ENCODE results near the gene OPCML.

The OPCML gene

DNA sequence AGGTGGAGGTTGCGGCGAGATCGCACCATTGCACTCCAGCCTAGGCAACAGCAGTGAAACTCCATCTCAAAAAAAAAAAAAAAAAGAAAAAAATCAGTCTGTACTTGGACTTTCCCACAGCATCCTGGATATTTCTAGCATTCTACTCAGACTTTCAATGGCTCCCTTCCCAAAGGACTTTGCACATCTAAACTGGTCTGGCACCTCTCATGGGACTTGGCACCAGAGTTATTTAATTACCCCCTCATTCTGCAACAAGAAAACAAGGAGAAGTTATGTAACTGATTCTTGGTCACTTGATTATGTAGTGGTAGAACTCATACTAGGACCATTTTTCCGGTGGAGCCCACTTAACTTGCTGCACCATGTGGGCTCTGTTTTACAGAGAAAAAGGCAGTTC is 519.5 kb downstream of the OPCML start:
- DNase-seq = no peak

GRCh38 chr11:133011604-133012003 is 520.7 kb downstream of the OPCML start:
- no peak for DNase-seq

DNA sequence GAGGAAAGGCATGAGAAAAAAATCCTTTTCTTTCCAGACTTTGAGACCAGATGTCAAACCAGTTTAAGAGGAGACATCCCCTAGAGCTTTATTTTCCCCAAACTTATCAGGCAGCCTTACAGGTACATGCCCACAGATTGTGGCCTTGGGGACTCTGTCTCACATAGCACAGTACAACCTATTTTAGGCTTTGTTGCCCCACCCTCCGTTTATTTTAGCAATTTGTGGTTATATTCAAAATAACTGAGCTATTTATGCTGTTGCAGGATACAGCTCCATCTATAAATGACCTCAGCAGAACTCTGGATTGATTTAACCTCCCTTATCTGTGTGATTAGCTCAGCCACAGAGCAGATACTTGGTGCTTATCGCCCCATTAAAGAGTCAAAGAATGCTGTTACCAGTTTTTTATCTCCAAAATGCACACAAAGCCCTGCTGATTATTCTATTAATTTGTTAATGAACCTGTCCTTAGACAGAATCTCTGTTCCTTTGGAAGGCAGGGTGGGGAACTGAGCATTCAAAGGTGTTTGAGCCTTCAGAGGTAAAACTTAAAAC is 525.2 kb downstream of the OPCML start:
- no peak for DNase-seq

DNA sequence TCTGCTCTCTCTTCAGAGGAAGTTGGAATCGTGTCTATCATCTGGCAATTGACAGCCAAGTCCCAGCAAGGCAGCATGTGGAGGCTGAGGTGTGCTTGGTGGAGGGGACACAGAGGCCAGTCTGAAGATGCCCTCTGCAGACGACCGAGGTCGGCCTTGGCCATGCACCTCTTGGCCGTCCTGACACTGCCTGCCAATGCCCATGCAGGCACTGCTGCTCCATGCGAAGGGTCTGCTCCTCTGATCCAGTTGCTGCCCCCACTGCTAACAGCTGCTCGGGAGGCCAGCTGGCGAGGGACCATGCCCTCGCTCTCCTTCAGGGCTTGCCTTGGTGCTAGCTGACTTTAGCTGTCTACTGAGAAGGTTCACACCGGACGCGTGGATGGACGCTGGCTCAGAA is 527.9 kb downstream of the OPCML start:
- DNase-seq = no peak

GRCh38 chr11:132999516-132999915 is 532.8 kb downstream of the OPCML start:
- no peak for DNase-seq

DNA sequence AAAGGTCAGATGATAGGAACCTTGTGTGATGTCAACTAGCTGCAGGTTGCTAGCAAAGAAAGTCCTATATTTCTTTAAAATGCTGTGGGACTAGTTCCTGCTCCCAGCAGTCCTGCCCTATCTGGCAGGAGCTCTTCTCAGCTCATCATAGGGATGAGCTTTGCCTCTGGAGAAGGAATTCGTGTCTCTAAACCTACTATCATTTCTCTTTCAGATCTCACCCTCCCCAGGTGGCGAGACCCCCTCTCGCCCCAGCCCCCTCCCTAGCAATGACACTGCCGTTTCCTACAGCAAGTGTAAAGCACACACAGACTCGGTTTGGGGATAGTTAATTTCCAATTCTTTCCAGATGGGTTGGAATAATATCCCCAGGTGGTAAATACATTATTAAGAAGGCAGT is 533.3 kb downstream of the OPCML start:
- no peak for DNase-seq

DNA sequence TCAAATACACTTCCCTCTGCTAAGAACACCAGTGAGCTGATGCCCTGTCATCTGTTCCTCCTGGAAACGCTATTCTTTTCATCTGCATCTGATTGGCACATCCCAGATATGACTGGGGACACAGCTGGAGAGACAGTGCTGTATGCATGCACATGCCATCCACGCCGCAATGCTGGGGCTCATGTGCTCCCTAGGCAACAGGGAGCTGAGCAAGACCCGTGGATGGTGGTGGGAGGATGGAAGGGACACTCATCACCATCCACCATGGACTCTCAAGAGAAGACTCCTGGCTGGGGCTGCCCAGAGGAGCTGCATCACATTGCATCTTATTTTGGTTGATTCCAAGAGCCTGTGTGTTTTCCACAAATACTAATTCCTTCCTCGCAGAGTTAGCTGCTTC is 534.9 kb downstream of the OPCML start:
- DNase-seq = no peak

GRCh38 chr11:132994966-132995365 is 537.3 kb downstream of the OPCML start:
- no peak for DNase-seq

DNA sequence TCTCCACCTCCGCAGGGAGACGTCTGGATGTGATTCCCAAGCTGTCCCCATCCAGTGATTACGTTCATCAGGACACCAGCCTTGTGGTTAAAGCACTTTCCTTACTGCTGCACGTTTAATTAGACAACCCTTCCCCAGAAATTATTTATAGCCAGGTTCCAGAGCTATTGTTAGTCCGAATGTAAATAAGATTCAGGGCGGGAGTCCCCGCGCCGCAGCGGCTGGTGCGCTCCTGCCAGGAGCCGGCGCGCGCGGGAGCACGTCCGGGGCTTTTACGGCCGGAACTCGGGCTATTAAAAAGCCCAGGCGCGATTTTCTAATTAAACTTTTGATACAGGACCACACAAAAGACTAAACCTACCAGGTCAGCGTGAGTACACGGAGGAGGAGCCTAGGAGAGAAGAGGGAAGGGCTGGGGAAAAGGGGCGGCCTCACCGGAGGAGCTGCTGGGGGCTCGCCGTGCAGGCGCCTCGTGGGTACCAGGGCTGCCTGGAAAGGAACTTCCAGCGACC is 538.3 kb downstream of the OPCML start:
- no peak for DNase-seq

DNA sequence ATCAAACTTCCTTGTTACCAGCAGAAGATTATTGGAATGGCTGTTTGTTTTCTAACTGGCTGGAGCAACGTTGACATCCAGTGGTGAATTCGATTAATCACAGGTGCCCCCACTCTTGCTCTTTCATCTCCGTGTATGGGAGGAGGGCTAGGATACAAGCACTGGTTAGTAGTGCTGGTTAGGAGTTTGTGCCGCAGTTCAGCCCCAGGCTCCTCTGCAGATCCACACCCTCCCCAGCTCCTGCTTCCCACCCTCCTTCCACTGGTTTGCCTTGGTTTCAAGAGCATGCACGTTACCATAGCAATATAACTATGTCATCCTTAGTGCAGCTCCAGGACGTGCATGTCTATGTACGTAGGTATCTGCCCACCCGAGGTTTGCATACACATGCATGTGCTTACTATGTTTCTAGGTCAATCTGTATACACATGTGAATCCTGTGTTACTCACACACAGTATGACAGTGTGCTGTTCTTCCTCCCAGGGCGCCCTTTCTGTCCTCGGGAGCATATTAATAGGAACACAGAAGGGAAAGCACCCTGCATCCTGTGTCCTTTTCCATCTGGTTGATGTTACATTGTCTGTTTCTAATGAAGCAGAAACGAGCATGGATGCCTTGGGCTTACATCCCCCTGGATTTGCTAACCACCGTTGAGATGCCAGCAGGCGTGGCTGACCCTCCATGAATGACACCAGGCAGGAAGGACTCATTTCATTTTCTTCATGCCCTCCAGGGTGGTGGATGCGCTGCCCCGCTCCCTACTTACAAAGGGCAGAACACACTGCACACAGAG is 539.3 kb downstream of the OPCML start:
- DNase-seq = no peak

DNA sequence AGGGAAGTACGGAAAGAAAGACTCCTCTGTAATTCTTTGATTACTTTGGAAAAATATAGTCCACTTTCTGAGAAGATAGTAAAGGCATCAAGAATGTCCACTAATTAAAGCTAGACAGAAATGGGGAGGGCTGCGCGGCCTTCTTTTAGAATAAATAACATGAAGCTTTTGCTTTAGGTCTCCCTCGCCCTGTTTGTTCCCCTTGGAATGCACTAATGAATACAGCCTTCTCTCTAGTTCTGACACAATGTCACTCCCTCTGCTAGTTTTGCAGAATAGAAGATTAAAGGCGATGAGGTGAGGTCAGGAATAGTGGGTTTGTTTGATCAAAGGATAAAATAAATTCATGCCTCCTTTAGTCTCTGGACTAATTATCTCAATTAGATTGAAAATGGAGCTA is 543.9 kb downstream of the OPCML start:
- DNase-seq = no peak

GRCh38 chr11:132987936-132988335 is 544.4 kb downstream of the OPCML start:
- no peak for DNase-seq

DNA sequence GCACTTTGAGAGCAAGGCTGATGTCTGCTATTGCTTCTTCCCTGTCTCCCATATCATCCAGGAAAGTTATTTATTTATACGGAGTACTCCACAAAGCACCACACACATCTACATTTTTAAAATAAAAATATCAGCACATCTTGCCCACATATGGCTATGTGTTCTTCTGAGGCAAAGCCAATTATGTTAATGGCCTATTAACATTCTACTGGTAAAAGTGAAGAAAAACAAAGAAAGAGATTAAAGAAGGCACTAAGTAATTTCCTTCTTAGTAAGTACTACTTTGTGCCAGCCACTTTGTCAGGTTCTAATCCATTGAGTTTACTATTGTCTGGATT is 548.7 kb downstream of the OPCML start:
- DNase-seq = no peak

DNA sequence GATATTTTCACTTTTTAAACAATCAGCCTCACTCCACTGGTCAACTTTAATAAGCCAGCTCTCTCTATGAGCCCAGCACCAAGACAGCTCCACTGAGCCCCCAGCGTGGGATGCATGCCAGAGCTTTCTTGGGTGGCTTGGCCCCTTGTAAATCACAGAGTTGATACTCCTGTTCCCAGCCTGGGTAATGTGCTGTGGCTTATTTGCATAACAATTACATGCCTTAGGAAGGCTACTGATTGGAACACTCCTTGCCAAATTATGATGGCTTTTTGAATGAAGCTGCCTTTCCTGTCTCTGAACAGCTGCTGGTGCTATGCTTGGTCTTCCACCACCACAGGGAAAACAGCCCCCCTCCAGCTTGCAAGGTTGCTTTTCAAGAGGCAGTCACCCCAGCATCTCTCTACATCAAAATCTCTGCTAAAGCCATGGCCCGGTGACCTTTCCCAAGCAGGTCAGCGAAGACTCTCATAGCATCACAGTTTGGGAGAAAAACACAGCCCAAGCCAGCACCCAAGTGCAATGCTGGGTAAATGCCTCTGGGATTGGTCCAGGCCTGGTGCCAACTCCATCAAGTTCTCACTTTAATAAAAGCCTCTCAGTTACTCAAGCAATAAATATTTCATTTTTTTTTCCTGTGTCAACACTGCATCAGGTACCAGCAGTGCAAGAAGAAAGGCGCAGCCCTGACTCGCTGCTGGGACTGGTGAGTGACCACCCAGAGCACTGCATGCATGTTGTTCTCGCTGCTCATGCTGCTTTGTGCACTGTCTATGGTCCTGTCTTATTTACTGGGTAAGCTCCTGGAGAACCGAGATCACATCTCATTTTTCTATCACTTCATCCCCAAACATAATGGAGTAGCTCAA is 549.3 kb downstream of the OPCML start:
- DNase-seq = no peak

- no peak for DNase-seq
Measured at GRCh38 chr11:132981131-132981956, 551.0 kb downstream of the OPCML start.

DNA sequence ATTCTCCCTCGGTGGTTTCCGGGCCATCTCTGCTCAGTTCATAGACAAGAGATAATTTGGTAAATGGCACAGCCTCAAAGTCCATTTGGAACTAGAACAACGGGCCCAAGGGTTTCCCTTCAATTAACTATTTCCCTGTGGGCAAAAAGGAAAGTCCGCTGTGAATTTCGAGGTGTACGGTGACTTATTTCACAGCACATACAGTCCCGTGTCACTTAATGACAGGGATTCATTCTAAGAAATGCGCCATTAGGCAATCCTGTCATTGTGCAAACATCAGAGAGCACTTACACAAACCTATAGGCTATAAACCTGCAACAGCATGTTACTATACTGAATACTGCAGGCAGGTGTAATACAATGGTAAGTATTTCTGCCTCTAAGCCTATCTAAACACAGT is 551.6 kb downstream of the OPCML start:
- no peak for DNase-seq

DNA sequence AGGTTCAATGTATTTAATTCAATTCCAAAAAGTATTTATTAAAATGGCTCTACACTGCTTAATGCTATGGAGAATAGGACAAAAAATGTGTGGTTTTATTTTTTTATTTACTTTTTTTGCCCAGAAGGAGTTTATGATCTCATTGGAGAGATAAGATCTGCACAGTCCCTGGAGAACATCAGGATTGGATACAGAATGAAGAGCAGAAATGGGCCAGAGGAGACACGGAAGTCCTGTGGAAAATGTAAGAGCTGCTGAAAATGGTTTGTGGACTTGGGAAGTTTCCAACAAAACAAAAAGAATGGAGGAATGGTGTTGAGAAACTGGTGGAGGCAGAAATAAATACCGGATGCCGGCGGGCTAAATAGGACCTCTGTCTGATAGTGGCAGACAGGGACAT is 554.6 kb downstream of the OPCML start:
- no peak for DNase-seq

DNA sequence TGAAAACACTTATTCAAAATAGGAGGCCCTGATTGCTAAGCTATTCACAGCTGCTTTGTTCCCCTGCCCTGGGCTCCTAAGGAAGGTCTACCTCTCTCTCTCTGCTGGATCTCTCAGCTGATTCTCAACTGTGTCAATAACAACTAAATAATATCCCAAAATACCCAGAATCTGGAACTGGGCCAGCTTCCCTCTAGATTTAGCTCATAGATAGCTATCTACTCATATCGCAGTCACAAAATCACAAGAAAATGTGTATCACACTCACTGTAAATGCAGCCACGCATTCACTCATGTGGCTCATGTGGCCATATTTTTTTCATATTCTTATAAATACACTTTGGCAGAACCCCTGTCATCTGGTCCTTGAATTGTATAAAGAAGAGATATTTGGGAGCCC is 555.1 kb downstream of the OPCML start:
- no peak for DNase-seq

GRCh38 chr11:132976115-132976514 is 556.2 kb downstream of the OPCML start:
- no peak for DNase-seq

GRCh38 chr11:132973686-132974085 is 558.6 kb downstream of the OPCML start:
- DNase-seq = no peak

- no peak for DNase-seq
Measured at GRCh38 chr11:132972565-132972964, 559.7 kb downstream of the OPCML start.

DNA sequence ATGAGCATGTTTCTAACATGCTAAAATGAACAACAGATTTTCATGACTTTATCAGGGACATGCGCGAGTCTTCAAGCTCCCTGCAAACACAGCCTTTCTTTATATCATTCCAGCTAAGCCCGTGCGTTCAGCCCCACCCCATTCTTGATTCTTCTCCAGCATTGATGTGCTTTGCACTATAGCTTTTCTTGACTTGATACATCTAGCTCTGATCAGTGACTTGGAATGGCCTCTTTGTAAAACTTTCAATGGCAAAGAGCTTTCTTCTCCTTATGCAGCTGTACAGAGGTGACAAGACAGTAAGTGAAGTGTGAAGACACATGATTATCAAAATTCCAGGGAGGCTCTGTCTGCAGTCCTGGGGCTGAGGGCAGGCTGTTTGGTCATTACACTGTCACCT is 561.0 kb downstream of the OPCML start:
- DNase-seq = no peak

- no peak for DNase-seq
Measured at GRCh38 chr11:132969892-132970291, 562.4 kb downstream of the OPCML start.
